GM12878 (cell line): ENCODE measurements around the gene KCTD8. TPM values are rescaled to one million over a fixed set of nuclear protein-coding genes. Genes with fewer than 3 reads are reported as not detected.

Experiments used
- ATAC-seq: fragments of 200-7000 bp; cut with Tn5 transposase; 3 replicates; pipeline ENCODE4 v1.9.1; 2020; ENCODE audit warnings: mild to moderate bottlenecking, moderate library complexity
- BruUV-seq: library from RNA; stranded (reverse); fragments of 400-500 nt; replicated peaks from 2 replicates; lab custom pipeline; 2021; lab: Mats Ljungman, UMichigan
- CTCF ChIA-PET: fragments of 300-600 bp; sonication (Branson Sonifier 250); formaldehyde crosslinking; extraction: SDS; loops from one replicate; lab custom pipeline; 2021; ENCODE audit warnings: inconsistent platforms; lab: Yijun Ruan, JAX
- POLR2A ChIA-PET: fragments of 350-600 bp; formaldehyde crosslinking; extraction: SDS; loops from one replicate; lab custom pipeline; 2021; ENCODE audit warnings: inconsistent platforms; lab: Charles Lee
- RAD21 ChIA-PET: fragments of 300-600 bp; sonication (Branson Sonifier 250); formaldehyde crosslinking; loops from one replicate; lab custom pipeline; 2023; ENCODE audit warnings: antibody characterized with exemption; ENCODE audit not compliant: unreplicated experiment; lab: Charles Lee
- SMC1A ChIA-PET: fragments of 300-600 bp; sonication (Branson Sonifier 250); formaldehyde crosslinking; loops from one replicate; lab custom pipeline; 2023; ENCODE audit not compliant: unreplicated experiment, uncharacterized antibody; lab: Charles Lee
- DNase-seq: peaks from one replicate; pipeline ENCODE4 v3.0.0-alpha.2; 2011; ENCODE audit warnings: low read depth, low spot score
- FAIRE-seq: peaks from 3 replicates; lab custom pipeline; 2011; peaks lifted over from hg19 to GRCh38; lab: Jason Lieb, UNC
- H2AFZ ChIP-seq: 2 replicates; pipeline ENCODE4 v1.6.0; 2011; ENCODE audit warnings: low read depth, low read length, control low read depth; ENCODE audit not compliant: control insufficient read depth
- H3K27ac ChIP-seq: 2 replicates; pipeline ENCODE4 v1.5.1; 2011; ENCODE audit warnings: control low read depth; ENCODE audit not compliant: control insufficient read depth, insufficient read depth
- H3K27me3 ChIP-seq, 2 experiments: replicated peaks in 1 of 2; 2 replicates each; pipeline versions ENCODE4 v1.6.0 to v1.6.1; 2011; ENCODE audit warnings: low read length in 1 of 2; ENCODE audit not compliant: control insufficient read depth in 2 of 2, insufficient read depth in 2 of 2
- H3K36me3 ChIP-seq, 2 experiments: 2 replicates each; pipeline ENCODE4 v1.5.1; 2011; ENCODE audit warnings: low read length in 1 of 2; ENCODE audit not compliant: control insufficient read depth in 2 of 2, insufficient read depth in 2 of 2
- H3K4me1 ChIP-seq: 2 replicates; pipeline ENCODE4 v1.6.1; 2011; ENCODE audit warnings: mild to moderate bottlenecking, low read length, moderate library complexity, mixed read lengths; ENCODE audit not compliant: control insufficient read depth, insufficient read depth
- H3K4me2 ChIP-seq: 2 replicates; pipeline ENCODE4 v1.6.0; 2011; ENCODE audit warnings: control low read depth; ENCODE audit not compliant: control insufficient read depth, insufficient read depth
- H3K4me3 ChIP-seq: fragments of 200-600 bp; sonication (generic); 2 replicates; pipeline ENCODE4 v1.5.1; 2016
- H3K79me2 ChIP-seq: 2 replicates; pipeline ENCODE4 v1.6.0; 2011; ENCODE audit warnings: low read length; ENCODE audit not compliant: control insufficient read depth, insufficient read depth
- H3K9ac ChIP-seq: 2 replicates; pipeline ENCODE4 v1.8.0; 2011; ENCODE audit warnings: low read length, control low read depth, mixed read lengths; ENCODE audit not compliant: control insufficient read depth, insufficient read depth
- H3K9me3 ChIP-seq: replicated peaks from 3 replicates; pipeline ENCODE4 v1.5.1; 2011; ENCODE audit warnings: mild to moderate bottlenecking, low read length; ENCODE audit not compliant: control insufficient read depth, insufficient read depth
- H4K20me1 ChIP-seq: 2 replicates; pipeline ENCODE4 v1.6.0; 2011; ENCODE audit not compliant: control insufficient read depth, insufficient read depth
- BACH1 ChIP-seq: fragments of 450-650 bp; IDR thresholded peaks from 2 replicates; pipeline ENCODE4 v1.6.1; 2017; ENCODE audit warnings: mild to moderate bottlenecking, borderline replicate concordance
- DPF2 ChIP-seq: fragments of 450-650 bp; IDR thresholded peaks from 2 replicates; pipeline ENCODE4 v1.6.1; 2017; ENCODE audit warnings: mild to moderate bottlenecking
- E4F1 ChIP-seq: fragments of 450-650 bp; IDR thresholded peaks from 2 replicates; pipeline ENCODE4 v1.6.1; 2018; ENCODE audit warnings: borderline replicate concordance, mild to moderate bottlenecking; ENCODE audit not compliant: partially characterized antibody
- HDGF ChIP-seq: fragments of 450-650 bp; IDR thresholded peaks from 2 replicates; pipeline ENCODE4 v1.6.1; 2016; ENCODE audit warnings: antibody characterized with exemption
- JUND ChIP-seq: IDR thresholded peaks from 2 replicates; pipeline ENCODE4 v1.6.1; 2012; ENCODE audit warnings: low read depth, mild to moderate bottlenecking, low read length, improper control_type of control experiment, moderate library complexity
- NBN ChIP-seq: fragments of 450-650 bp; IDR thresholded peaks from 2 replicates; pipeline ENCODE4 v1.6.1; 2016
- NRF1 ChIP-seq: conservative IDR thresholded peaks from 2 replicates; pipeline ENCODE4 v1.6.1; 2011; ENCODE audit warnings: mild to moderate bottlenecking, low read depth, low read length, improper control_type of control experiment
- POLR2AphosphoS2 ChIP-seq: IDR thresholded peaks from 2 replicates; pipeline ENCODE4 v1.6.1; 2011; ENCODE audit warnings: low read depth, mild to moderate bottlenecking, low read length, improper control_type of control experiment, moderate library complexity
- PRDM15 ChIP-seq: fragments of 450-650 bp; formaldehyde crosslinking; IDR thresholded peaks from 2 replicates; pipeline ENCODE4 v1.4.0; 2020; ENCODE audit warnings: mild to moderate bottlenecking, moderate library complexity
- RB1 ChIP-seq: fragments of 450-650 bp; formaldehyde crosslinking; IDR thresholded peaks from 2 replicates; pipeline ENCODE4 v1.6.1; 2017; ENCODE audit warnings: mild to moderate bottlenecking, borderline replicate concordance
- RFX5 ChIP-seq: IDR thresholded peaks from 2 replicates; pipeline ENCODE4 v1.6.1; 2011; ENCODE audit warnings: low read depth, low read length, improper control_type of control experiment
- SP1 ChIP-seq: IDR thresholded peaks from one replicate; pipeline ENCODE4 v1.6.1; 2011; ENCODE audit warnings: low read depth, low read length
- SREBF2 ChIP-seq: IDR thresholded peaks from 2 replicates; pipeline ENCODE4 v1.6.1; 2012; ENCODE audit warnings: mild to moderate bottlenecking, low read length
- SRF ChIP-seq, 2 experiments: IDR thresholded peaks; 2 replicates each; pipeline ENCODE4 v1.6.1; 2011; ENCODE audit warnings: low read depth in 2 of 2, low read length in 2 of 2, mild to moderate bottlenecking in 1 of 2, moderate library complexity in 1 of 2
- ZNF622 ChIP-seq: fragments of 450-650 bp; IDR thresholded peaks from 2 replicates; pipeline ENCODE4 v1.6.1; 2017; ENCODE audit warnings: mild to moderate bottlenecking, inconsistent platforms
- ZSCAN29 ChIP-seq: fragments of 450-650 bp; IDR thresholded peaks from 2 replicates; pipeline ENCODE4 v1.6.1; 2017; ENCODE audit warnings: mild to moderate bottlenecking, moderate library complexity
- WGBS: methylation state at CpG from one replicate; pipeline ENCODE4 v1.1.6; 2016; ENCODE audit warnings: low lambda C conversion rate; ENCODE audit not compliant: insufficient replicate concordance, insufficient coverage; ENCODE audit errors: missing lambda C conversion rate; 5-methylcytosine and 5-hydroxymethylcytosine counted together
- in situ Hi-C: fragments of 300-500 bp; cut with MboI; formaldehyde crosslinking; loops from 9 replicates; pipeline ENCODE4 v1.14.3; 2018; ENCODE audit warnings: mixed read lengths
- intact Hi-C: fragments of 100-400 bp; cut with micrococcal nuclease; formaldehyde crosslinking; loops from one replicate; pipeline ENCODE4 v1.14.2; 2022; ENCODE audit not compliant: unreplicated experiment
- polyA plus RNA-seq, 11 experiments: library from polyadenylated mRNA; depleted of rRNA in 4 of 11; unstranded in 6 of 11; stranded (reverse) in 5 of 11; fragments of >200 nt; fragmentation: Nextera tagmentation in 4 of 11; fragmentation: Illumina TruSeq in 1 of 11; extraction: Ambion mirVana in 4 of 11; extraction: Trizol in 1 of 11; gene quantifications; 1 replicate in 1 of 11; 2 replicates in 10 of 11; pipeline versions ENCODE4 v1.2.1 to v1.2.3, GENCODE V29; 2011 to 2016; ENCODE audit warnings: inconsistent platforms in 2 of 11, missing spikeins in 2 of 11, low read depth in 1 of 11
- total RNA-seq, 4 experiments: library from RNA; depleted of rRNA in 3 of 4; stranded (reverse); fragments of >200 nt in 3 of 4; fragmentation: Illumina TruSeq in 1 of 4; extraction: Trizol in 1 of 4; gene quantifications; 2 replicates each; pipeline versions ENCODE4 v1.2.1 to v1.2.3, GENCODE V29; 2013 to 2021
- TF ChIP-seq, protein P1 (sequence below): fragments of 450-650 bp; IDR thresholded peaks from 2 replicates; pipeline ENCODE4 v1.6.1; 2018; ENCODE audit warnings: mild to moderate bottlenecking, low read depth, moderate library complexity; ENCODE audit not compliant: partially characterized antibody

KCTD8 gene
- total and polyA plus RNA-seq, 10 of the 15 experiments (the other 5 are each of a cell fraction or from before 2014, with no cell fraction given): 0.06 TPM; not detected in 9

- 0% methylated on average over 1 of the region's 1 CpG for WGBS
- POLR2A ChIA-PET: no interaction called here
- H3K36me3 ChIP-seq: no peaks in the 10 kb centered on the region
Measured at GRCh38 chr4:44196796-44197195, 251.8 kb downstream of the KCTD8 start.

More at GRCh38 chr4:44196796-44197195, 251.8 kb downstream of the KCTD8 start:
- TF ChIP-seq NBN (no peak), RFX5 (no peak), PRDM15 (CRISPR knock-in tag) (no peak), DPF2 (no peak), ZSCAN29 (no peak), BACH1 (no peak), NRF1 (no peak), E4F1 (no peak), ZNF622 (no peak), SP1 (no peak), RB1 (no peak), POLR2AphosphoS2 (no peak), SRF (IDR thresholded peaks at IDR 0.05; ENCODE audit: low read depth in 2 of 2, low read length in 2 of 2) (no peak), SREBF2 (no peak), HDGF (no peak), JUND (no peak)
- TF ChIP-seq, protein P1, sequence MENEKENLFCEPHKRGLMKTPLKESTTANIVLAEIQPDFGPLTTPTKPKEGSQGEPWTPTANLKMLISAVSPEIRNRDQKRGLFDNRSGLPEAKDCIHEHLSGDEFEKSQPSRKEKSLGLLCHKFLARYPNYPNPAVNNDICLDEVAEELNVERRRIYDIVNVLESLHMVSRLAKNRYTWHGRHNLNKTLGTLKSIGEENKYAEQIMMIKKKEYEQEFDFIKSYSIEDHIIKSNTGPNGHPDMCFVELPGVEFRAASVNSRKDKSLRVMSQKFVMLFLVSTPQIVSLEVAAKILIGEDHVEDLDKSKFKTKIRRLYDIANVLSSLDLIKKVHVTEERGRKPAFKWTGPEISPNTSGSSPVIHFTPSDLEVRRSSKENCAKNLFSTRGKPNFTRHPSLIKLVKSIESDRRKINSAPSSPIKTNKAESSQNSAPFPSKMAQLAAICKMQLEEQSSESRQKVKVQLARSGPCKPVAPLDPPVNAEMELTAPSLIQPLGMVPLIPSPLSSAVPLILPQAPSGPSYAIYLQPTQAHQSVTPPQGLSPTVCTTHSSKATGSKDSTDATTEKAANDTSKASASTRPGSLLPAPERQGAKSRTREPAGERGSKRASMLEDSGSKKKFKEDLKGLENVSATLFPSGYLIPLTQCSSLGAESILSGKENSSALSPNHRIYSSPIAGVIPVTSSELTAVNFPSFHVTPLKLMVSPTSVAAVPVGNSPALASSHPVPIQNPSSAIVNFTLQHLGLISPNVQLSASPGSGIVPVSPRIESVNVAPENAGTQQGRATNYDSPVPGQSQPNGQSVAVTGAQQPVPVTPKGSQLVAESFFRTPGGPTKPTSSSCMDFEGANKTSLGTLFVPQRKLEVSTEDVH: no peak
- H3K4me3 ChIP-seq: no peak overlapping the region
- H3K27ac ChIP-seq: no peak overlapping the region
- FAIRE-seq (no peak), ATAC-seq (no peak), DNase-seq (no peak)
- H3K9me3 ChIP-seq: no peaks in the 10 kb centered on the region
- ChIA-PET SMC1A (interaction anchor here (0.6 kb wide), 1 partner anchor 47 kb away, joined by 3 read pairs; no protein-coding TSS in a partner anchor), CTCF (no interaction called here), RAD21 (no interaction called here)
- no peaks in the 10 kb centered on the region for H3K4me1 ChIP-seq
- intact Hi-C loops: no loop called here
- H3K27me3 ChIP-seq: no peaks in the 10 kb centered on the region
- no peak overlapping the region for H3K4me2 ChIP-seq
- H3K9ac ChIP-seq: no peak overlapping the region
- no peaks in the 10 kb centered on the region for H4K20me1 ChIP-seq
- in situ Hi-C loops: no loop called here
- H3K79me2 ChIP-seq: no peaks in the 10 kb centered on the region
- H2AFZ ChIP-seq: no peak overlapping the region
- BruUV-seq: no TSS peak
